GM12872 (cell line): Measurements from ENCODE around the gene PRIMA1.

Experiments used
- CTCF ChIP-seq: IDR thresholded peaks from 3 replicates; pipeline ENCODE4 v1.5.1; 2011; ENCODE audit warnings: low read depth, mild to moderate bottlenecking, low read length, moderate library complexity; ENCODE audit not compliant: insufficient read depth

The PRIMA1 gene

GRCh38 chr14:93676416-93676958 is 111.8 kb downstream of the PRIMA1 start:
- TF ChIP-seq CTCF: no peak

GRCh38 chr14:93675651-93676050 is 112.6 kb downstream of the PRIMA1 start:
- TF ChIP-seq CTCF: no peak

GRCh38 chr14:93674343-93674742 is 113.9 kb downstream of the PRIMA1 start:
- no peak for TF ChIP-seq CTCF

- no peak for TF ChIP-seq CTCF
Observed at GRCh38 chr14:93669632-93670031, 118.7 kb downstream of the PRIMA1 start.
